ENCODE measurements around the gene SVIL.

Gene SVIL

GRCh38 chr10:29542723-29543122, 92.0 kb downstream of the SVIL start:
- Histone ChIP-seq H3K4me3 (ENCODE audit: low read length, poor library complexity, severe bottlenecking) (no peak overlapping the region), H2AFZ (ENCODE audit: low read length) (no peak overlapping the region), H3K36me3 (ENCODE audit: insufficient read depth, low read length) (no peaks in the 10 kb centered on the region), H3F3A (ENCODE audit: low read depth) (no peaks in the 10 kb centered on the region), H3K4me2 (ENCODE audit: low read depth, low read length, poor library complexity, severe bottlenecking) (no peak overlapping the region), H3K9ac (ENCODE audit: low read depth, low read length, poor library complexity, severe bottlenecking) (no peak overlapping the region), H3K4me1 (ENCODE audit: insufficient read depth, low read length, poor library complexity, severe bottlenecking) (peaks cover 13% of the 10 kb centered on the region), H3K79me2 (ENCODE audit: insufficient read depth, low read length) (no peaks in the 10 kb centered on the region; the same call in 1 of the 2 replicates), H3K27me3 (ENCODE audit: insufficient read depth, low read length, poor library complexity, severe bottlenecking) (no peaks in the 10 kb centered on the region), H3K9me3 (ENCODE audit: insufficient read depth, low read depth, low read length) (no peaks in the 10 kb centered on the region), H3K9me2 (replicated peaks; ENCODE audit: low read depth, low read length) (no peaks in the 10 kb centered on the region), H4K20me1 (ENCODE audit: insufficient read depth, low read length, poor library complexity, severe bottlenecking) (no peaks in the 10 kb centered on the region)
- TF ChIP-seq EZH2phosphoT487 (IDR thresholded peaks at IDR 0.05; ENCODE audit: borderline replicate concordance), result no peak
- no peak for TF ChIP-seq CTCF (conservative IDR thresholded peaks at IDR 0.05; ENCODE audit: low read length)

- H3K79me2 ChIP-seq (ENCODE audit: insufficient read depth, low read length), result no peaks in the 10 kb centered on the region; the same call in 1 of the 2 replicates
- H3K9ac ChIP-seq (ENCODE audit: low read depth, low read length, poor library complexity, severe bottlenecking), result no peak overlapping the region
- H3K4me2 ChIP-seq (ENCODE audit: low read depth, low read length, poor library complexity, severe bottlenecking), result no peak overlapping the region
- H4K20me1 ChIP-seq (ENCODE audit: insufficient read depth, low read length, poor library complexity, severe bottlenecking), result no peaks in the 10 kb centered on the region
- no peak overlapping the region for H2AFZ ChIP-seq (ENCODE audit: low read length)
- no peaks in the 10 kb centered on the region for H3K9me3 ChIP-seq (ENCODE audit: insufficient read depth, low read depth, low read length)
- H3K4me3 ChIP-seq (ENCODE audit: low read length, poor library complexity, severe bottlenecking), result no peak overlapping the region
- TF ChIP-seq CTCF (conservative IDR thresholded peaks at IDR 0.05; ENCODE audit: low read length) (no peak), EZH2phosphoT487 (IDR thresholded peaks at IDR 0.05; ENCODE audit: borderline replicate concordance) (no peak)
- peaks cover 6% of the 10 kb centered on the region for H3K4me1 ChIP-seq (ENCODE audit: insufficient read depth, low read length, poor library complexity, severe bottlenecking)
- no peaks in the 10 kb centered on the region for H3F3A ChIP-seq (ENCODE audit: low read depth)
- no peaks in the 10 kb centered on the region for H3K36me3 ChIP-seq (ENCODE audit: insufficient read depth, low read length)
- H3K9me2 ChIP-seq (replicated peaks; ENCODE audit: low read depth, low read length), result no peaks in the 10 kb centered on the region
- H3K27me3 ChIP-seq (ENCODE audit: insufficient read depth, low read length, poor library complexity, severe bottlenecking), result no peaks in the 10 kb centered on the region
Measured at GRCh38 chr10:29541422-29542210, 93.2 kb downstream of the SVIL start.

GRCh38 chr10:29540016-29540415, 94.8 kb downstream of the SVIL start:
- no peaks in the 10 kb centered on the region for H3K9me3 ChIP-seq (ENCODE audit: insufficient read depth, low read depth, low read length)
- H3K36me3 ChIP-seq (ENCODE audit: insufficient read depth, low read length), result no peaks in the 10 kb centered on the region
- H4K20me1 ChIP-seq (ENCODE audit: insufficient read depth, low read length, poor library complexity, severe bottlenecking), result no peaks in the 10 kb centered on the region
- no peak overlapping the region for H3K9ac ChIP-seq (ENCODE audit: low read depth, low read length, poor library complexity, severe bottlenecking)
- no peaks in the 10 kb centered on the region for H3F3A ChIP-seq (ENCODE audit: low read depth)
- TF ChIP-seq EZH2phosphoT487 (IDR thresholded peaks at IDR 0.05; ENCODE audit: borderline replicate concordance) (no peak), CTCF (conservative IDR thresholded peaks at IDR 0.05; ENCODE audit: low read length) (no peak)
- H3K27me3 ChIP-seq (ENCODE audit: insufficient read depth, low read length, poor library complexity, severe bottlenecking), result no peaks in the 10 kb centered on the region
- H3K9me2 ChIP-seq (replicated peaks; ENCODE audit: low read depth, low read length), result no peaks in the 10 kb centered on the region
- H3K4me1 ChIP-seq (ENCODE audit: insufficient read depth, low read length, poor library complexity, severe bottlenecking), result peaks cover 13% of the 10 kb centered on the region
- no peak overlapping the region for H3K4me2 ChIP-seq (ENCODE audit: low read depth, low read length, poor library complexity, severe bottlenecking)
- no peak overlapping the region for H2AFZ ChIP-seq (ENCODE audit: low read length)
- H3K4me3 ChIP-seq (ENCODE audit: low read length, poor library complexity, severe bottlenecking), result no peak overlapping the region
- H3K79me2 ChIP-seq (ENCODE audit: insufficient read depth, low read length), result no peaks in the 10 kb centered on the region
